ENCODE measurements around the gene RBMS3. TPM values are rescaled to one million over a fixed set of nuclear protein-coding genes. Genes with fewer than 3 reads are reported as not detected.

The RBMS3 gene
- total RNA-seq, 1 experiment from 2014 or later = 0.42 TPM

DNA sequence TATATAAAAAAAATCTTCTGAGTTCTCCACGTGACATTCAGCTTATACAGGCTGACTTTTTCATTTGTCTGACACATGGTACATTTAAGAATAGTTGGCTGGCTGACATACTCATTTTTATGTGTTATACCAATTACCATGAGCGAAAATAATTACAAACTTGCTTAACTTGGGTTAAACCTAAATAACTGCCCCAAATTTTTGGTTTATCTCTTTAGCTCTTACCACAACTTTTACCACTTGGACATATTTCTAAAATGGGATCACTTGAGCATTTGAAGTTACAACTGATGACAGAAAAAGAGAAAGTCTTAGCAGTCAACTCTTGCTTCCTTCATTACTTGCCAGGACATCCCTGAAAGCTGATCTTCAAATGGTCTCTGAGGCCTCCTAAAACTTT, 618.1 kb downstream of the RBMS3 start:
- H4K20me1 ChIP-seq (ENCODE audit: insufficient read depth) = no peaks in the 10 kb centered on the region
- no peak overlapping the region for H3K9ac ChIP-seq (ENCODE audit: low read length)
- H3K9me3 ChIP-seq (ENCODE audit: control insufficient read depth in 1 of 2, insufficient read depth in 1 of 2, low read depth in 1 of 2, low read length in 2 of 2) = no peaks in the 10 kb centered on the region
- BruUV-seq (replicated peaks) = no TSS peak
- CTCF ChIA-PET = no interaction called here
- ATAC-seq = no peak
- no peaks in the 10 kb centered on the region for H3K9me2 ChIP-seq (ENCODE audit: insufficient read depth)
- H3K4me1 ChIP-seq (ENCODE audit: control insufficient read depth in 1 of 2, insufficient read depth in 2 of 2, low read length in 2 of 2) = no peaks in the 10 kb centered on the region
- intact Hi-C loops (cut with micrococcal nuclease) = no loop called here
- POLR2A ChIA-PET = no interaction called here
- RAD21 ChIA-PET (ENCODE audit: low non-redundant PET in 1 of 2, low total read pairs in 2 of 2, uncharacterized antibody in 2 of 2, unreplicated experiment in 2 of 2) = no interaction called here
- no peak overlapping the region for H2AFZ ChIP-seq (ENCODE audit: low read depth, low read length, poor library complexity, severe bottlenecking)
- no peak for DNase-seq (ENCODE audit: low read depth, low spot score)
- H3K27me3 ChIP-seq (ENCODE audit: insufficient read depth, low read length) = peaks cover 9% of the 10 kb centered on the region; the same call in 1 of the 2 replicates
- no peaks in the 10 kb centered on the region for H3K36me3 ChIP-seq (ENCODE audit: control insufficient read depth in 1 of 2, insufficient read depth in 2 of 2, low read length in 2 of 2)
- no peaks in the 10 kb centered on the region for H3K79me2 ChIP-seq (ENCODE audit: insufficient read depth, low read length)
- H3K4me2 ChIP-seq (ENCODE audit: low read length) = no peak overlapping the region
- no peak for TF ChIP-seq ATF3 (IDR thresholded peaks at IDR 0.05)
- TF ChIP-seq CEBPB (IDR thresholded peaks at IDR 0.05; ENCODE audit: low read depth) = no peak
- TF ChIP-seq POLR2AphosphoS5 (IDR thresholded peaks at IDR 0.05; ENCODE audit: low read depth, low read length) = no peak
- TF ChIP-seq CTCF (IDR thresholded peaks at IDR 0.05 in 2 of 3, conservative IDR thresholded peaks at IDR 0.05 in 1 of 3; ENCODE audit: borderline replicate concordance in 1 of 3, insufficient read depth in 1 of 3, low read depth in 2 of 3, low read length in 2 of 3) = no peak
- TF ChIP-seq TCF7L2 (IDR thresholded peaks at IDR 0.05; ENCODE audit: borderline replicate concordance, extremely low read depth, insufficient read depth, insufficient read length) = no peak
- TF ChIP-seq ELF1 (IDR thresholded peaks at IDR 0.05; ENCODE audit: borderline replicate concordance, low read depth) = no peak
- H3K4me3 ChIP-seq (replicated peaks in 1 of 2; ENCODE audit: low read depth in 1 of 2, low read length in 2 of 2) = no peak overlapping the region
- H3K27ac ChIP-seq (ENCODE audit: low read depth, low read length) = no peak overlapping the region

DNA sequence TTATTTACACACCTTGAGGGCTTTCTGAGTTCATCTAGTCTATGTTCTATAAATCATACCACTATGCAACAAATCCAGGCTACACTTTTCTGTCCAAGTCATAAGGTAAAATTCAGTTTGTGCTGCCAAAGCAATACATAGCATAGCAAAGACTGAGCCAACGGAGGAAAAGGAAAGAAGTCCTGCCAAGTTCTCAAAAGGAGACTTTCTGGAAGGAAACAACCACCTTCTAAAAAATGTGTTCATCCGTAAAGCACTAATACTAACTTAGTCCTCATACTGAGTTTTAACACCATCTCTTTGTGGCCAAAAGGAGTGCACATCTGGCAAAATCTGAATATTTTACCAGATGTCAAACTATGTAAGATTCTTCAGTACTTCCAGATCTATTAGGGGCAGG, 620.2 kb downstream of the RBMS3 start:
- ChIA-PET CTCF (no interaction called here), RAD21 (ENCODE audit: low non-redundant PET in 1 of 2, low total read pairs in 2 of 2, uncharacterized antibody in 2 of 2, unreplicated experiment in 2 of 2) (no interaction called here), POLR2A (no interaction called here)
- Histone ChIP-seq H3K9ac (ENCODE audit: low read length) (no peak overlapping the region), H3K4me2 (ENCODE audit: low read length) (no peak overlapping the region), H3K4me3 (replicated peaks in 1 of 2; ENCODE audit: low read depth in 1 of 2, low read length in 2 of 2) (no peak overlapping the region), H3K9me3 (ENCODE audit: control insufficient read depth in 1 of 2, insufficient read depth in 1 of 2, low read depth in 1 of 2, low read length in 2 of 2) (no peaks in the 10 kb centered on the region), H4K20me1 (ENCODE audit: insufficient read depth) (no peaks in the 10 kb centered on the region), H2AFZ (ENCODE audit: low read depth, low read length, poor library complexity, severe bottlenecking) (no peak overlapping the region), H3K27me3 (ENCODE audit: insufficient read depth, low read length) (peaks cover 9% of the 10 kb centered on the region; the same call in 1 of the 2 replicates), H3K4me1 (ENCODE audit: control insufficient read depth in 1 of 2, insufficient read depth in 2 of 2, low read length in 2 of 2) (no peaks in the 10 kb centered on the region), H3K9me2 (ENCODE audit: insufficient read depth) (no peaks in the 10 kb centered on the region), H3K36me3 (ENCODE audit: control insufficient read depth in 1 of 2, insufficient read depth in 2 of 2, low read length in 2 of 2) (no peaks in the 10 kb centered on the region), H3K27ac (ENCODE audit: low read depth, low read length) (no peak overlapping the region), H3K79me2 (ENCODE audit: insufficient read depth, low read length) (no peaks in the 10 kb centered on the region)
- intact Hi-C loops (cut with micrococcal nuclease) = no loop called here
- BruUV-seq (replicated peaks) = no TSS peak
- DNase-seq (ENCODE audit: low read depth, low spot score) = no peak
- ATAC-seq = no peak
- TF ChIP-seq, protein P1, sequence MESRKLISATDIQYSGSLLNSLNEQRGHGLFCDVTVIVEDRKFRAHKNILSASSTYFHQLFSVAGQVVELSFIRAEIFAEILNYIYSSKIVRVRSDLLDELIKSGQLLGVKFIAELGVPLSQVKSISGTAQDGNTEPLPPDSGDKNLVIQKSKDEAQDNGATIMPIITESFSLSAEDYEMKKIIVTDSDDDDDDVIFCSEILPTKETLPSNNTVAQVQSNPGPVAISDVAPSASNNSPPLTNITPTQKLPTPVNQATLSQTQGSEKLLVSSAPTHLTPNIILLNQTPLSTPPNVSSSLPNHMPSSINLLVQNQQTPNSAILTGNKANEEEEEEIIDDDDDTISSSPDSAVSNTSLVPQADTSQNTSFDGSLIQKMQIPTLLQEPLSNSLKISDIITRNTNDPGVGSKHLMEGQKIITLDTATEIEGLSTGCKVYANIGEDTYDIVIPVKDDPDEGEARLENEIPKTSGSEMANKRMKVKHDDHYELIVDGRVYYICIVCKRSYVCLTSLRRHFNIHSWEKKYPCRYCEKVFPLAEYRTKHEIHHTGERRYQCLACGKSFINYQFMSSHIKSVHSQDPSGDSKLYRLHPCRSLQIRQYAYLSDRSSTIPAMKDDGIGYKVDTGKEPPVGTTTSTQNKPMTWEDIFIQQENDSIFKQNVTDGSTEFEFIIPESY (IDR thresholded peaks at IDR 0.05; ENCODE audit: extremely low read depth, insufficient replicate concordance, low read length) = no peak
- TF ChIP-seq POLR2AphosphoS5 (IDR thresholded peaks at IDR 0.05; ENCODE audit: low read depth, low read length) (no peak), CTCF (IDR thresholded peaks at IDR 0.05 in 2 of 3, conservative IDR thresholded peaks at IDR 0.05 in 1 of 3; ENCODE audit: borderline replicate concordance in 1 of 3, insufficient read depth in 1 of 3, low read depth in 2 of 3, low read length in 2 of 3) (no peak), SP1 (IDR thresholded peaks at IDR 0.05; ENCODE audit: low read depth) (no peak), POLR2A (IDR thresholded peaks at IDR 0.05; ENCODE audit: borderline replicate concordance, extremely low read depth, insufficient read depth, insufficient read length) (no peak), ATF3 (IDR thresholded peaks at IDR 0.05) (no peak), CBX3 (IDR thresholded peaks at IDR 0.05; ENCODE audit: low read depth) (no peak), MAX (IDR thresholded peaks at IDR 0.05) (no peak), ZNF274 (IDR thresholded peaks at IDR 0.05; ENCODE audit: low read depth, low read length) (no peak)

Measured in HCT116 (cell line).